Measurements from ENCODE around the gene EPRS1. TPM values are rescaled to one million over a fixed set of nuclear protein-coding genes. Genes with fewer than 3 reads are reported as not detected.

Gene EPRS1
- total RNA-seq, 1 experiment from 2014 or later: 143 TPM

DNA sequence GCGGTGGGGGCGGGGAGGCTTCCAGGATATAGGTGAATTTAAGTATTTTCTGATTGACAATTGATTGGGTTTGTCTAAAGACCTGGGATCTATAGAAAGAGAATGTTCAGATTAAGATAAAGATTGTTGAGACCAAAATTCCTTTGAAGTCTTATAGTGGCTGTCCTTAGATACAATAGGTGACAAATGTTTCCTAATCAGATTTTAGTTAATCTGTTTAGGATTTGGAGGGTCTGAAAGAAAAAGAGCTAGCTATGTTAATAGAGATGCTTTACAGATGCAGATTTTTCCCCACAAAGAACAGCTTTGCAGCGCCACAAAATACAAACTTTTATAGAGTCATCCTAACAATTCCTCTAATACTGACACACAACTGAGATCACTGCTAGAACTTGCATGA is 14.6 kb upstream of the EPRS1 start:
- H3K27me3 ChIP-seq (ENCODE audit: control insufficient read depth, insufficient read depth, low read length): no peaks in the 10 kb centered on the region
- ATAC-seq (no peak), DNase-seq (ENCODE audit: low read depth, low spot score) (no peak)
- in situ Hi-C loops (cut with HindIII; ENCODE audit: low pct_unique_long_range_greater_than_20kb, low sequenced_read_pairs): no loop called here
- intact Hi-C loops (cut with micrococcal nuclease; ENCODE audit: unreplicated experiment): no loop called here
- no TSS peak for BruUV-seq (replicated peaks)
- H3K36me3 ChIP-seq (ENCODE audit: control insufficient read depth, insufficient read depth, low read length): peaks cover 2% of the 10 kb centered on the region; the same call in 1 of the 2 replicates
- no peak overlapping the region for H3K27ac ChIP-seq (ENCODE audit: low read length)
- TF ChIP-seq, protein P1, sequence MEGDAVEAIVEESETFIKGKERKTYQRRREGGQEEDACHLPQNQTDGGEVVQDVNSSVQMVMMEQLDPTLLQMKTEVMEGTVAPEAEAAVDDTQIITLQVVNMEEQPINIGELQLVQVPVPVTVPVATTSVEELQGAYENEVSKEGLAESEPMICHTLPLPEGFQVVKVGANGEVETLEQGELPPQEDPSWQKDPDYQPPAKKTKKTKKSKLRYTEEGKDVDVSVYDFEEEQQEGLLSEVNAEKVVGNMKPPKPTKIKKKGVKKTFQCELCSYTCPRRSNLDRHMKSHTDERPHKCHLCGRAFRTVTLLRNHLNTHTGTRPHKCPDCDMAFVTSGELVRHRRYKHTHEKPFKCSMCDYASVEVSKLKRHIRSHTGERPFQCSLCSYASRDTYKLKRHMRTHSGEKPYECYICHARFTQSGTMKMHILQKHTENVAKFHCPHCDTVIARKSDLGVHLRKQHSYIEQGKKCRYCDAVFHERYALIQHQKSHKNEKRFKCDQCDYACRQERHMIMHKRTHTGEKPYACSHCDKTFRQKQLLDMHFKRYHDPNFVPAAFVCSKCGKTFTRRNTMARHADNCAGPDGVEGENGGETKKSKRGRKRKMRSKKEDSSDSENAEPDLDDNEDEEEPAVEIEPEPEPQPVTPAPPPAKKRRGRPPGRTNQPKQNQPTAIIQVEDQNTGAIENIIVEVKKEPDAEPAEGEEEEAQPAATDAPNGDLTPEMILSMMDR (IDR thresholded peaks at IDR 0.05): no peak
- TF ChIP-seq, protein P2, sequence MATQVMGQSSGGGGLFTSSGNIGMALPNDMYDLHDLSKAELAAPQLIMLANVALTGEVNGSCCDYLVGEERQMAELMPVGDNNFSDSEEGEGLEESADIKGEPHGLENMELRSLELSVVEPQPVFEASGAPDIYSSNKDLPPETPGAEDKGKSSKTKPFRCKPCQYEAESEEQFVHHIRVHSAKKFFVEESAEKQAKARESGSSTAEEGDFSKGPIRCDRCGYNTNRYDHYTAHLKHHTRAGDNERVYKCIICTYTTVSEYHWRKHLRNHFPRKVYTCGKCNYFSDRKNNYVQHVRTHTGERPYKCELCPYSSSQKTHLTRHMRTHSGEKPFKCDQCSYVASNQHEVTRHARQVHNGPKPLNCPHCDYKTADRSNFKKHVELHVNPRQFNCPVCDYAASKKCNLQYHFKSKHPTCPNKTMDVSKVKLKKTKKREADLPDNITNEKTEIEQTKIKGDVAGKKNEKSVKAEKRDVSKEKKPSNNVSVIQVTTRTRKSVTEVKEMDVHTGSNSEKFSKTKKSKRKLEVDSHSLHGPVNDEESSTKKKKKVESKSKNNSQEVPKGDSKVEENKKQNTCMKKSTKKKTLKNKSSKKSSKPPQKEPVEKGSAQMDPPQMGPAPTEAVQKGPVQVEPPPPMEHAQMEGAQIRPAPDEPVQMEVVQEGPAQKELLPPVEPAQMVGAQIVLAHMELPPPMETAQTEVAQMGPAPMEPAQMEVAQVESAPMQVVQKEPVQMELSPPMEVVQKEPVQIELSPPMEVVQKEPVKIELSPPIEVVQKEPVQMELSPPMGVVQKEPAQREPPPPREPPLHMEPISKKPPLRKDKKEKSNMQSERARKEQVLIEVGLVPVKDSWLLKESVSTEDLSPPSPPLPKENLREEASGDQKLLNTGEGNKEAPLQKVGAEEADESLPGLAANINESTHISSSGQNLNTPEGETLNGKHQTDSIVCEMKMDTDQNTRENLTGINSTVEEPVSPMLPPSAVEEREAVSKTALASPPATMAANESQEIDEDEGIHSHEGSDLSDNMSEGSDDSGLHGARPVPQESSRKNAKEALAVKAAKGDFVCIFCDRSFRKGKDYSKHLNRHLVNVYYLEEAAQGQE (IDR thresholded peaks at IDR 0.05; ENCODE audit: insufficient read depth in 1 of 2, low read depth in 2 of 2, low read length in 1 of 2): no peak
- TF ChIP-seq TCF7L2 (IDR thresholded peaks at IDR 0.05; ENCODE audit: low read depth, low read length) (no peak), SIN3A (IDR thresholded peaks at IDR 0.05; ENCODE audit: borderline replicate concordance, insufficient read depth, low read depth, low read length) (no peak), POLR2AphosphoS5 (IDR thresholded peaks at IDR 0.05; ENCODE audit: low read depth, low read length) (no peak)
- no peak overlapping the region for H3K4me3 ChIP-seq (ENCODE audit: low read depth in 2 of 2, low read length in 2 of 2)
- POLR2A ChIA-PET: no interaction called here
- H3K4me1 ChIP-seq (ENCODE audit: control insufficient read depth, insufficient read depth, low read length): no peaks in the 10 kb centered on the region
- no peaks in the 10 kb centered on the region for H3K9me3 ChIP-seq (ENCODE audit: control insufficient read depth, insufficient read depth, low read depth, low read length)
- CTCF ChIA-PET: no interaction called here

DNA sequence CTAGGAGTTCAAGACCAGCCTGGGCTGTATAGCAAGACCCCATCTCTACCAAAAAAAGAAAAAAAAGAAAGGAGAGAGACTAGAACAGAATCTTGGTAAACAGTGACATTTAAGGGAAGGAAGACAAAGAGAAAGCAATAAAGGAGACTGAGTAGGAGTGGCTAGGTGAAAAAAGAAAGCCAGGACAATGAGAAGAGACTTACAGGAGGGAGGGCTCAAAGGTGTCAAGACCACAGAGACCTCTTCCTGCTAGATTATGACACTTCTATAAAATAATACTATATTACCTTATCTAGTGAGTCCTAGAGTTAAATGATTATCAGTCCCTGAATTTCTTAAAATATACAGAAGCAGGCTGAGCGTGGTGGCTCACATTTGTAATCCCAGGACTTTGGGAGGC is 10.1 kb upstream of the EPRS1 start:
- TF ChIP-seq, protein P1 (IDR thresholded peaks at IDR 0.05): no peak
- TF ChIP-seq TCF7L2 (IDR thresholded peaks at IDR 0.05; ENCODE audit: low read depth, low read length) (no peak), SIN3A (IDR thresholded peaks at IDR 0.05; ENCODE audit: borderline replicate concordance, insufficient read depth, low read depth, low read length) (no peak), POLR2AphosphoS5 (IDR thresholded peaks at IDR 0.05; ENCODE audit: low read depth, low read length) (no peak)
- TF ChIP-seq, protein P2 (IDR thresholded peaks at IDR 0.05; ENCODE audit: insufficient read depth in 1 of 2, low read depth in 2 of 2, low read length in 1 of 2): no peak
- Histone ChIP-seq H3K4me3 (ENCODE audit: low read depth in 2 of 2, low read length in 2 of 2) (no peak overlapping the region), H3K4me1 (ENCODE audit: control insufficient read depth, insufficient read depth, low read length) (no peaks in the 10 kb centered on the region), H3K36me3 (ENCODE audit: control insufficient read depth, insufficient read depth, low read length) (peaks cover 2% of the 10 kb centered on the region; the same call in 1 of the 2 replicates), H3K27me3 (ENCODE audit: control insufficient read depth, insufficient read depth, low read length) (no peaks in the 10 kb centered on the region), H3K27ac (ENCODE audit: low read length) (no peak overlapping the region), H3K9me3 (ENCODE audit: control insufficient read depth, insufficient read depth, low read depth, low read length) (no peaks in the 10 kb centered on the region)
- ChIA-PET POLR2A (no interaction called here), CTCF (no interaction called here)
- DNase-seq (ENCODE audit: low read depth, low spot score): no peak
- no TSS peak for BruUV-seq (replicated peaks)
- no peak for ATAC-seq
- in situ Hi-C loops (cut with HindIII; ENCODE audit: low pct_unique_long_range_greater_than_20kb, low sequenced_read_pairs): no loop called here
- intact Hi-C loops (cut with micrococcal nuclease; ENCODE audit: unreplicated experiment): no loop called here
